ENCODE measurements around the gene PPP1R13L.
"Not testable (repeated sequence)": the region's sequence is repeated elsewhere in the genome, so short reads cannot be mapped to it uniquely, and the experiment has no call there.

PPP1R13L gene

DNA sequence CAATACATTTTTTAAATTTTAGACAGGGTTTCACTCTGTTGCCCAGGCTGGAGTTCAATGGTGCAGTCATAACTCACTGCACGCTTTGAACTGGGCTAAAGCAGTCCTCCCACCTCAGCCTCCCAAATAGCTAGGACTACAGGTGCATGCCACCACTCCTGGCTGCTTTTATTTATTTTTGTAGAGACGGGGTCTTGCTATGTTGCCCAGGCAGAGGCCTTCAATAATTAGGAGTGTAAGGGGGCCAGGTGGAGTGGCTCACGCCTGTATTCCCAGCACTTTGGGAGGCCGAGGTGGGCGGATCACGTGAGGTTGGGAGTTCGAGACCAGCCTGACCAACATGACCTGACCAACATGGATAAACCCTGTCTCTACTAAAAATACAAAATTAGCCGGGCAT is 27.7 kb upstream of the PPP1R13L start:
- not testable (repeated sequence) for DNase-seq (ENCODE audit: low read depth)

DNA sequence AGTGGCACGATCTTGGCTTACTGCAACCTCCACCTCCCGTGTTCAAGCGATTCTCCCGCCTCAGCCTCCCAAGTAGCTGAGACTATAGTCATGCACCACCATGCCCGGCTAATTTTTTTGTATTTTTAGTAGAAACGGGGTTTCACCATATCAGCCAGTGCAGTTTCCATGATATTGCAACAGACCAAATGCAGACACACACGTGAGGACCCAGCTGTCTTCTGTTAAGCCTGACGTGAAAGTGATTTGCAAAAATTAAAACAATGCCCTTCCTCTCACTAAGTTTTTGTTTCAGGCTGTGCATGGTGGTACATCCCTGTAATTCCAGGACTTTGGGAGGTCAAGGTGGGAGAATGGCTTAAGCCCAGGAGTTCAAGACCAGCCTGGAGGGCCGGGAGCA is 26.1 kb upstream of the PPP1R13L start:
- not testable (repeated sequence) for DNase-seq (ENCODE audit: low read depth)

DNA sequence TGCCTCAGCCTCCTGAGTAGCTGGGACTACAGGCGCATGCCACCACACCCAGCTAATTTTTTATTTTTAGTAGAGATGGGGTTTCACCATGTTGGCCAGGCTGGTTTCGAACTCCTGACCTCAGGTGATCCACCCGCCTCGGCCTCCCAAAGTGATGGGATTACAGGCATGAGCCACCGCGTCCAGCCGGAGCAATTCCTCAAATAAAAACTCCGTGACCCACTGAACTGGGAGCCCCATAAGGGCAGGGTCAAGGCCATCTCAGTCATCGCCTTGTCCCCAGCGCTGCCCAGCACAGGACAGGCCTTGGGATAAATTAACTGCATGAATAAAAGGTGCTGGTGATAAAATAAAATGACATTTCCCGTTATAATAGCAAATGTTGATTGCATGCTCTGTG is 25.0 kb upstream of the PPP1R13L start:
- DNase-seq (ENCODE audit: low read depth) = not testable (repeated sequence)

DNA sequence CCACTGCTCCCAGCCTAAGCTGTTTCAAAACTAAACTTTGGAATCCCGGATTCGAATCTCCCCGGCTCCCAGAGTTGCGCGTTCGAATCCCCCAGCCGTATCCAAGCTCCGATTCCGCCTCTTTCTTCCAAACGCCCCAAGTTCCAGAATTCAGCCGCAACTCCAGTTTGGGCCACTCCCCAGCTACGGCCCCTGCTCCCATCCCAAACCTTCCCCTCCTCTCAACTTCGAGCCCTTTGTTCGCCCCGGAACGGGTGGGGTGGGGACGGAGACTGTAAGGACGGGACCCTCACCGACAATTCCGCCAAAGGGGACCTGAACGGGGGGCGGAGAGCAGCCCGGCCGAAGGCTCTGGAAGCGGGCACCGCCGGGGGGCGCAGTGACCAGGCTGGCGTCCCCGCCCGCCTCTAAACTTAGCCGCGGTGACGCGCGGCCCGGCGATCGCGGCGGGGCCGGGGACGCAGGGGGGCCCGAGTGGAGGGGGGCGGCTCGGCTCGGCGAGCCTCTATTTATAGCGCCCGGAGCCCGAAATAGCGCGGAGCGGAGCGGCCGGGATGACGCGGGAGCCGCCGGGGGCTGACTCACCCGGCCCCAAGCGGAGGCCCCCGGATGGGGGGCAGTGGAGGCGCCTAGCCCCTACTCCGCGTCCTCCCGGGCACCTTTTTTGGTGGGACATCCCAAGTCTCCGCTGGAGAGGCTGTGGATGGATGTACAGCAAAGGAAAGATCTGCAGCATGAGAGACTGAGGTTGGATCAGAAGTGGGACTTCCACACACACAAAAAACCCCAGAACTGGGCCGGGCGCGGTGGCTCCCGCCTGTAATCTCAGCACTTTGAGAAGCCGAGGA is 23.7 kb upstream of the PPP1R13L start:
- DNase-seq (ENCODE audit: low read depth) = no peak

DNA sequence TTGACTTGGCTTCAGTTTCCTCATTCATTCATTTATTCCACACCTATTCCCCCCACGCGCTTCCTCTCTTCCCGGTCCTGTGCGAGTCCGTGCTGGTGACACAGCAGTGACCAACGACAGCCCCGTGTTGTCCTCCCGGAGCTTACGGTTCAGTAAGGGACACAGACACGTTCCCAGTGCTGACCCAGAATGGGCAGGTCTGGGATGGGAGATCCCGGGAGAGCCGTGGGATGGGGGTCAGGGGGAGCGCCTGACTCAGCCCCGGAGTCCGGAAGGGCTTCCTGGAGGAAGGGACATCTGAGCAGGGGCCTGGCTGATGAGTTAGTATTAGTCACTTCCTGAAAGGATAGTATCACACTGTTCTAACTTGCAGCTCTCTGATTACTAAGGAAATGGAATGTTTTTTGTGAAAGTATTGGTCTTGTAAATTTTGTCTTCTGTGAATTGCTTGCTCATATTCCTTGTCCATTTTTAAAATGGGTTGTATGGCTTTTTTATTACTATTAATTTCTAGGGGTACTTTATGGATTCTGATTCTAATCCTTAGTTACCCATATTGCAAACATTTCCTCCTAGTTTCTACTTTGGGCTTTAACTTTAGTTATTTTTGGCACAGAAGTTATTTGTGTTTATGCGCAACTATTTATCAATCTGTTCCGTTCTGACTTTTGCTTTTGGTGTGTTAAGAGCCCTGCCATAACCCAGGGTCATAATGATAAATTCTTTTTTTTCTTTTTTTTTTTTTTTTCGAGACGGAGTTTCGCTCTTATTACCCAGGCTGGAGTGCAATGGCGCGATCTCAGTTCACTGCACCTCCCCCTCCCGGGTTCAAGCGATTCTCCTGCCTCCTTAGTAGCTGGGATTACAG is 19.6 kb upstream of the PPP1R13L start:
- DNase-seq (ENCODE audit: low read depth) = no peak

DNA sequence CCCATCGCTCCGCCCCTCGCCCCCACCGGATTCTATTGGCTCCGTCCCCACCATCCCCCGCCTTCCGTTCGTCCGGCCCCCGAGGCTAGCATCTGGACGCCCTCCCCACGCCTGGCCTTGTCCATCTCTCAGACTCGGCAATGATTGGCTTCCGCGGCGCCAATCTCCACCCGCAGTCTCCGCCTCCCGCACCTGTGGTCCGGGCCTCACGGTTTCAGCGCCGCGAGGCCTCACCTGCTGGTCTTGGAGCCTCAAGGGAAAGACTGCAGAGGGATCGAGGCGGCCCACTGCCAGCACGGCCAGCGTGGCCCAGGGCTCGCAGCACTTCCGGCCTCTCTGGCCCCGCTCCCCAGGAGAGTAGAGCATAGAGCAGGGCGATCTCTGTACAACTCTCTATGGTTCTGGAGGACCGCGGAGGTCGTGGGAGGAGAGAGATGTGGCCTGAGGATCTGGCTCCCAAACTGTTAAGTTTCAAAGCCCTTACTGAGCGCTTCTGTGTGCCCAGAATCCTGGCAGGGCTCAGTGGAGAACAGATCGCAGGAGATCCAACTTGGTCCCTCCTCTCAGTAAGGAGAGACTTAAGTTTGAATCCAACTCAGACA is 18.8 kb upstream of the PPP1R13L start, which contains the start of gene ERCC1:
Gene ERCC1, minus strand, starts transcription at position 329 of the 602 bp plus-strand sequence. CDS start 543 bp downstream, outside the sequence.
- peak; percentile 78 for DNase-seq (ENCODE audit: low read depth)

DNA sequence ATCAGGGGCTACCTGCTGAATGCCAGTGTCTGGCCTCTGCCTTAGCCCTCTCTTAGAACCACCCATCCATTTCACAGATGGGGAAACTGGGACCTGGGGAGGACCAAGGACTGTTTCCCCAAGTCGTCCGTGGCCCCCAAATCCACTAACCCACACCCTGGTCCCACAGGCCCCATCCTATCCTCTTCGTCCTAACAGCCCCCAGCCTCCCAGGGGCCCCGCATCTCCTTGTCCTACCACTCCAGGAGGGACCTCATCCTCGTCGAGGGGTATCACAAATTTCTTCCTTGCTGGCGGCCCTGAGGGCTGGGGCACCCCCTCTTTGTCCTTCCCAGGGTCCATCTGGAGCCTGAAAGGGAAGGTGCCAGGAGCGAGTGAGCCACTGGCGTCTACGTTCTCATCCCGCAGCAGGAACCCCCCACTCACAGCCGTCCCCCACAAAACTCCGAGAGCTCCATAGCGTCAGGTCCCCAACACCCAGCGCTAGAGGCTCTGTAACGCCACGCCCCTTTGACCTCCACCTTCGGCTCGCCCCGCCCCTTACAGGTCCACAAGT is 18.2 kb upstream of the PPP1R13L start:
- no peak for DNase-seq (ENCODE audit: low read depth)

DNA sequence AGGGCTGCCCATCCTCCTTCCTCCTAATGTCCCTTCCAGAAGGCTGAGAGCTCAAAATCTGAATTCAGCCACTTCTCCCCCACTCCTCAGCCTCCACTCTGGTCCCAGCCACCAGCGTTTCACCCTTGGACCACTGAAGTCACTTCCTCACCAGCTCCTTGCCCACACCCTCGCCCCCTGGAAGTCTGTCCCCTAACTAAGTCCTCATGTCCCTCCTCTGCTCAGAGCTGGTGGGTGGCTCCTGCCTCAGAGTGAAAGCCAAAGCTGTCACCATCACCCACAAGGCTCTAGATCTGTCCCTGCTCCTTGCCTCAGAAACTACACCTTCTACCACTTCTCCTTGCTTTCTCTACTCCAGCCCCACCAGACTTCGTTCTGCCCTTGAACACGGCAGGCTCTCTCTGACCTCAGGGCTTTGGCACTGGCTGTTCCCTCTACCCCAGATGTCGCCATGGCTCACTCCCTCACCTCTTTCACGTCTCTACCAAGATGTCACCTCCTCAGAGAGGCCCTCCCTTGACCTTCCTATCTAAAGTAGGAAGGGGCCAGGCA is 17.2 kb upstream of the PPP1R13L start:
- DNase-seq (ENCODE audit: low read depth) = no peak

DNA sequence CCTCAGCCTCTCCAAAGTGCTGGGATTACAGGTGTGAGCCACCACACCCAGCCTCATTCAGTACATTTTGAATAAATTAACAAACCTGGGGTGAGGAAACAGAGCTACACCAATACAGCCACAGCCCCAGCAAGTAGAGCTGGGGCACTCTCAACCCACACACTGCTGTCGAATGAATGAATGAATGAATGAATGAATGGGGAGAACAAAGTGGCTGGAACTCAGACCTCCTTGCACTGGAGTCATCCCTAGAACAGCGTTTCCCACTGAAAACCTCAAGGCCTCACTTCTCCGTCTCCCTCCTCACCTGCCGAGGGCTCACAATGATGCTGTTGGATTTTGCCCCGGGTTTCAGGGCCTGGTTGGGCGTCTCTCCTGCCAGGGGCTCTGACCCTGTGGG is 16.0 kb upstream of the PPP1R13L start:
- no peak for DNase-seq (ENCODE audit: low read depth)

DNA sequence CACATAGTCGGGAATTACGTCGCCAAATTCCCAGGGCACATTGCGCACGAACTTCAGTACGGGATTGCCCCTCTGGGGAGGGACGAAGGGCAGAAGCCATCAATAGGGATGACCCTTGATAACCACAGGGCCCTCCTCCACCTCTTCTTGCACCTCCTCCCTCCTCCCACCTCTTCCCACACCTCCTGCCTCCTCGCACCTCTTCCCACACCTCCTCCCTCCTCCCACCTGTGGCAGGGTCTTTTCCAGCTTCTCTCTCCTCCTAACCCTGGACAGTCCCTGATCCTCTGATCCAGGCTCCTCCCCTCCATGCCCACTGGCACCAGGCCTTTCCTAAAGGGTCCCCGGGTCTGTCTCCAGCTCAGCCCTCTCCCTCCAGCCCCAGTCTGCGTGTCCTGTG is 15.5 kb upstream of the PPP1R13L start:
- DNase-seq (ENCODE audit: low read depth) = no peak

DNA sequence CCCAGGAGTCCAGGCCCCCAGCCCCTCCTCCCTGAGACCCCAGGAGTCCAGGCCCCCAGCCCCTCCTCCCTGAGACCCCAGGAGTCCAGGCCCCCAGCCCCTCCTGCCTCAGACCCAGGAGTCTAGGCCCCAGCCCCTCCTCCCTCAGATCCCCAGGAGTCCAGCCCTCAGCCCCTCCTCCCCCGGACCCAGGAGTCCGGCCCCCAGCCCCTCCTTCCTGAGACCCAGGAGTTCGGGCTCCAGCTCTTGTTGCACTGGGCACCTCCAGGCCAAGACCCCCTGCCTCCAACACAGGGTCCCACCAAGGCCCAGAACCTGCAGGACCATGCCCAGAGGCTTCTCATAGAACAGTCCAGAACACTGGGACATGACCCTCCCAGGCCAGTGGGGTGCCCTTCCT is 15.0 kb upstream of the PPP1R13L start:
- no peak for DNase-seq (ENCODE audit: low read depth)

DNA sequence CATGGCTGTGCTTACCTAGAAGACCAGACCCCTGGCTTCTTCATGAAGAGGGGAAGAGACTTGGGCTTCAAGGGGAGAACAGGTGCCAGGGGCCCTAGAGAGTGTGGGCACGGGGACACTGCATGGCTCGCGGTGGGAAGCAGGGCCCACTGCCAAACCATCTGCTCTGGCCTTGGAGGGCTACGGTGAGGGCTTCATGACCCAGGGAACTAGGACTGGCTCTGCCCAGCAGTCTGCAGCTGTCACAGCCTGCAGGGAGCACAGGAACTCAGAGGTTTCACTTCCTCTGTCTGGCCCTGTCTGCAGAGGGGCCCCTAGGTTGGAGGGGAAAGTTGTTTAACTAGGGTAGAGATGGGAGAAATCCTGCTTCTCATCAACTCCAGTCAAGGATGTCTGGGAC is 14.5 kb upstream of the PPP1R13L start:
- DNase-seq (ENCODE audit: low read depth) = no peak

DNA sequence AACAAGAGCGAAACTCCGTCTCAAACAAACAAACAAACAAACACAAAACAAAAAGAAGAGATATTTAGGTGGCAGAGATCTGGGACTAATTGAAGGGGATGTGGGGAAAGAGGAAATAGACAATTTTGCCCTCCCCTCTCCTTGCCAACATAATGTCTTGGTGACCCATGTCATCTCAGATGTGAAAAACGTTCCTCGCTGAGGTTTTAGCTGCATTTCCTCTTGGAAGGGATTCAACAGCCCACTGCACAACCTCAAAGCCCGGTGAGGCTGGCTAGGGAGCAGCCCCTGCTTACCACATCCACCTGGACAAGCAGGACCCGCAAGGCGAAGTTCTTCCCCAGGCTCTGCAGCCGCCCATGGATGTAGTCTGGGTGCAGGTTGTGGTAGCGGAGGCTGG is 13.9 kb upstream of the PPP1R13L start:
- no peak for DNase-seq (ENCODE audit: low read depth)

DNA sequence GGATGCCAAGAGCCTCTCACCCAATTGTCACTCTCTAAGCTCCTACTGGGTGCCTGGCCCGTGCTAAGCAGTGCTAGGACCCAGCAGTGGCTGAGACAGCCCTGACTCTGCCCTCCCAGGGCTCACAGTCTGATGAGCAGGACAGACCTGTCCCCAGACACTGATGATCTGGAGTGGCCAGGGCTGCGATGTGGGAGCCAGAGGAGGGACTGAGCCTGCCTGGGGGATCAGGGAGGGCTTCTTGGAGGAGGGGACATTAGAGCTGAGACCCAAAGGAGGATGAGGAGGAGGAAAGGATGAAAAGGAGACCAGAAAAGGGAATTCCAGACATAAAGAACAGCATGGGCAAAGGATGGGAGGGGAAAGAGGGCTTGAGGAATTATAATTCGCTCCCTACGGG is 12.3 kb upstream of the PPP1R13L start:
- no peak for DNase-seq (ENCODE audit: low read depth)

DNA sequence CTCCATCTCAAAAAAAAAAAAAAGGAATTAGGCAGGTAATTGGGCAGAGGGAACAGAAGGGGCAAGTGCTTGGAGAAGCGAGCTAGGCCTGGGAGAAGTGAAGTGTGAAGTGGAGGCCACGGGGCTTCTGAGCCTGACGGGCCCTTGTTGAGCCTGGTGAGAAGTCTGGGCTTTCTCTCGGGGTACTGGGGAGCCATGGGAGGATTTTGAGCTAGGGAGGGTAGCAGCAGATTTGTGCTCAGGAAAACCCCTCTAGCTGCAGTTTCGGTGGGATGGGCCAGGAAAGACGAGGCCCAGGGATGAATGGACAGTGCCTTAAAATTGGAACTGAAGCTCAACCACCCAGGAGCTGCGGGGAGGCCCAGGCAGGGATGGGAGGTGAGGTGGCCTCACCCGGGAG is 9.6 kb upstream of the PPP1R13L start:
- no peak for DNase-seq (ENCODE audit: low read depth)

DNA sequence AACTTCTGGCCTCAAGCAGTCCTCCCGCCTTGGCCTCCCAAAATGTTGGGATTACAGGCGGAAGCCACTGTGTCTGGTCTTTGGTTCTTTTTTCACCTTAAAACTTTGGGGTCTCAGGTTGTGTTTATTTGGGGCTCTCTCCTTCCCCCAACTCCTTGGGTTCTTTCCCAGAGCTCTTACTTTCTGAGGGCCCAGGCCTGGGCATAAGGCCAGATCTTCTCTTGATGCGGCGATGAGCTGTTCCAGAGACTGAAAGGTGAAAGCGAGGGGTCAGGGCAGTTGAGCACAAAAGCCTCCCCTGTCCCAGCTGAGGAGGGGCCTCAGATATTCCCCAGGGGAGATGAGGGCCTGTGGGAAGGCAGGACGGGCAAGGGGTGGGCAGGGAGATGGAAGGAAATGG is 8.6 kb upstream of the PPP1R13L start:
- no peak for DNase-seq (ENCODE audit: low read depth)

DNA sequence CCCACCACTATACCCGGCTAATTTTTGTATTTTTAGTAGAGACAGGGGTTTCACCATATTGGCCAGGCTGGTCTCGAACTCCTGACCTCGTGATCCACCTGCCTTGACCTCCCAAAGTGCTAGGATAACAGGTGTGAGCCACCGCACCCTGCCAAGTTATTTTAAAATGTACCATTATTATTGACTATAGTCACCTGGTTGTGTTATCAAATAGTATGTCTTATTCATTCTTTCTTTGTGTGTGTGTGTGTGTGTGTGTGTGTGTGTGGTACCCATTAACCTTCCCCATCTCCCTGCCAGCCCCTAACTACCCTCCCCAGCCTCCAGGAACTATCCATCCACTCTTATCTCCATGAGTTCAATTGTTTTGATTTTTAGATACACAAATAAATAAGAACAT is 5.5 kb upstream of the PPP1R13L start:
- not testable (repeated sequence) for DNase-seq (ENCODE audit: low read depth)

DNA sequence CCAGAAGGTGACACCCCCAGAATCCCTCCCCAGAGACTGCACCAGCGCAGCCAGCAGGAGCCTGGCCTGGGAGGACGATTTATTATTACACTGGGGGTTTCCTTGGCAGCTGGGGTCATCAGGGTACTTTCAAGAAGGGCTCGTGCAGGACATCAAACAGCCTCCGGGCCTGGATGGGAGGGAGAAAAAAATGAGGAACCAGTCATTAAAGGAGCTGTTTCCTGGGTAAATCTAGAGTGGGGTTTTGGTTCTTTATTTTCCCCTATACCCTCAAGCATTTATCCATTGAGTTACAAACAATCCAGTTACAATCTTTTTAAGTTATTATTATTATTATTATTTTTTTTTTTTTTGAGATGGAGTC is 4.7 kb upstream of the PPP1R13L start:
- DNase-seq (ENCODE audit: low read depth) = no peak

DNA sequence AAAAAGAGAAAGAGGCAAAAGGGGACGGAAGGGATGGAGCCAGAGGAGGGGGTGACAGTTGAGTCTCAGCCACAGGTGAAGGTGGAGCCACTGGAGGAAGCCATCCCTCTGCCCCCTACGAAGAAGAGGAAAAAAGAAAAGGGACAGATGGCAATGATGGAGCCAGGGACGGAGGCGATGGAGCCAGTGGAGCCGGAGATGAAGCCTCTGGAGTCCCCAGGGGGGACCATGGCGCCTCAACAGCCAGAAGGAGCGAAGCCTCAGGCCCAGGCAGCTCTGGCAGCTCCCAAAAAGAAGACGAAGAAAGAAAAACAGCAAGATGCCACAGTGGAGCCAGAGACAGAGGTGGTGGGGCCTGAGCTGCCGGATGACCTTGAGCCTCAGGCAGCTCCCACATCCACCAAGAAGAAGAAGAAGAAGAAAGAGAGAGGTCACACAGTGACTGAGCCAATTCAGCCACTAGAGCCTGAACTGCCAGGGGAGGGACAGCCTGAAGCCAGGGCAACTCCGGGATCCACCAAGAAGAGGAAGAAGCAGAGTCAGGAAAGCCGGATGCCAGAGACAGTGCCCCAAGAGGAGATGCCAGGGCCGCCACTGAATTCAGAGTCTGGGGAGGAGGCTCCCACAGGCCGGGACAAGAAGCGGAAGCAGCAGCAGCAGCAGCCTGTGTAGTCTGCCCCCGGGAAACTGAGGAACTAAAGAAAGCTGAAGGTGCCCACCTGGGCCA is 4.1 kb upstream of the PPP1R13L start:
- no peak for DNase-seq (ENCODE audit: low read depth)

DNA sequence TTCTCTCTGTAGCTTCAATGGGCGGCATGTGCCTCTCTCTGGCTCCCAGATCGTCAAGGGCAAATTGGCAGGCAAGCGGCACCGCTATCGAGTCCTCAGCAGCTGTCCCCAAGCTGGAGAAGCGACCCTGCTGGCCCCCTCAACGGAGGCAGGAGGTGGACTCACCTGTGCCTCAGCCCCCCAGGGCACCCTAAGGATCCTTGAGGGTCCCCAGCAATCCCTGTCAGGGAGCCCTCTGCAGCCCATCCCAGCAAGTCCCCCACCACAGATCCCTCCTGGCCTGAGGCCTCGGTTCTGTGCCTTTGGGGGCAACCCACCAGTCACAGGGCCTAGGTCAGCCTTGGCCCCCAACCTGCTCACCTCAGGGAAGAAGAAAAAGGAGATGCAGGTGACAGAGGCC is 3.3 kb upstream of the PPP1R13L start:
- DNase-seq (ENCODE audit: low read depth) = no peak

DNA sequence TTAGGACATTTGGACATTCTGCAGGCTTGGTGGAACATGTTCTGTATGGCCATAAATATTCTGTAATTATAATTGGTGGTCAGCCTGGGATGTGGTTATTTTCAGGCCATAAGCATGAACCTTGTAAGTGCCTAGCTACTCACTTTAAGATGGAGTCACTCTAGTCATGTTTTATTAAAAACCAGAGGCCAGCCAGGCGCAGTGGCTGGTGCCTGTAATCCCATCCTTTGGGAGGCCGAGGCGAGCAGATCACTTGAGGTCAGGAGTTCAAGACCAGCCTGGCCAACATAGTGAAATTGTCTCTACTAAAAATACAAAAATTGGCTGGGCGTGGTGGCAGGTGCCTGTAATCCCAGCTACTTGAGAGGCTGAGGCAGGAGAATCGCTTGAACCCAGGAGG is 2.7 kb upstream of the PPP1R13L start:
- not testable (repeated sequence) for DNase-seq (ENCODE audit: low read depth)

DNA sequence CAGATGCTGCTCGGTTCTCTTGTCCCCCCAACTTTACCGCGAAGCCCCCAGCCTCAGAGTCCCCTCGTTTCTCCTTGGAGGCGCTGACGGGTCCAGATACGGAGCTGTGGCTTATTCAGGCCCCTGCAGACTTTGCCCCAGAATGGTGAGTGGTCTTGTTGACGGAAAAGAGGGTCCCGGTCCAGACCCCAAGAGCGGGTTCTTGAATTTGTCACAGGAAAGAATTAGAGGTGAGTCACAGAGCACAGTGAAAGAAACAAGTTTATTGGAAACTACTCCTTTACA is 2.2 kb upstream of the PPP1R13L start:
- DNase-seq (ENCODE audit: low read depth) = no peak
